Measurements from ENCODE around the gene ATXN10.

ATXN10 gene

GRCh38 chr22:45830531-45831245 lies 159.1 kb downstream of the ATXN10 start:
- no peak for DNase-seq (ENCODE audit: low spot score)

GRCh38 chr22:45831394-45831793 lies 159.8 kb downstream of the ATXN10 start:
- DNase-seq (ENCODE audit: low spot score): no peak

GRCh38 chr22:45832180-45832579 lies 160.5 kb downstream of the ATXN10 start:
- DNase-seq (ENCODE audit: low spot score): no peak

GRCh38 chr22:45832959-45833580 lies 161.4 kb downstream of the ATXN10 start:
- no peak for DNase-seq (ENCODE audit: low spot score)

- no peak for DNase-seq (ENCODE audit: low spot score)
Observed at GRCh38 chr22:45833613-45834012, 162.0 kb downstream of the ATXN10 start.

- no peak for DNase-seq (ENCODE audit: low spot score)
Observed at GRCh38 chr22:45834241-45834640, 162.6 kb downstream of the ATXN10 start.

- DNase-seq (ENCODE audit: low spot score): no peak
Observed at GRCh38 chr22:45834795-45835194, 163.2 kb downstream of the ATXN10 start.

- DNase-seq (ENCODE audit: low spot score): no peak
Observed at GRCh38 chr22:45836418-45837169, 165.0 kb downstream of the ATXN10 start.

- DNase-seq (ENCODE audit: low spot score): no peak
Observed at GRCh38 chr22:45837508-45837907, 165.9 kb downstream of the ATXN10 start.

- DNase-seq (ENCODE audit: low spot score): no peak
Observed at GRCh38 chr22:45838305-45838887, 166.8 kb downstream of the ATXN10 start.

- DNase-seq (ENCODE audit: low spot score): no peak
Observed at GRCh38 chr22:45840483-45840882, 168.8 kb downstream of the ATXN10 start.

- DNase-seq (ENCODE audit: low spot score): no peak
Observed at GRCh38 chr22:45842291-45842991, 170.8 kb downstream of the ATXN10 start.

GRCh38 chr22:45843031-45843430 lies 171.4 kb downstream of the ATXN10 start:
- no peak for DNase-seq (ENCODE audit: low spot score)

- DNase-seq (ENCODE audit: low spot score): no peak
Observed at GRCh38 chr22:45843986-45844385, 172.4 kb downstream of the ATXN10 start.

- peak; percentile 56 for DNase-seq (ENCODE audit: low spot score)
Observed at GRCh38 chr22:45845076-45845487, 173.4 kb downstream of the ATXN10 start.

- no peak for DNase-seq (ENCODE audit: low spot score)
Observed at GRCh38 chr22:45846952-45847351, 175.3 kb downstream of the ATXN10 start.

- no peak for DNase-seq (ENCODE audit: low spot score)
Observed at GRCh38 chr22:45848904-45849303, 177.3 kb downstream of the ATXN10 start.

- no peak for DNase-seq (ENCODE audit: low spot score)
Observed at GRCh38 chr22:45852826-45853225, 181.2 kb downstream of the ATXN10 start.

GRCh38 chr22:45855961-45856360 lies 184.3 kb downstream of the ATXN10 start:
- DNase-seq (ENCODE audit: low spot score): no peak

- DNase-seq (ENCODE audit: low spot score): no peak
Observed at GRCh38 chr22:45857519-45857918, 185.9 kb downstream of the ATXN10 start.

- DNase-seq (ENCODE audit: low spot score): no peak
Observed at GRCh38 chr22:45859231-45860161, 187.9 kb downstream of the ATXN10 start.

All from pons (tissue), 1 donor.